LNCaP clone FGC (cell line): Measurements from ENCODE around the gene PHF20.
"Not testable (repeated sequence)": the region's sequence is repeated elsewhere in the genome, so short reads cannot be mapped to it uniquely, and the experiment has no call there.

Experiments used
- DNase-seq: peaks from one replicate; pipeline ENCODE4 v3.0.0-alpha.2; 2011; ENCODE audit warnings: low read depth
- H3K4me3 ChIP-seq: 2 replicates; pipeline ENCODE4 v1.5.1; 2011; ENCODE audit warnings: mild to moderate bottlenecking, low read depth, low read length, control low read depth
- TF ChIP-seq, protein P1 (sequence below): IDR thresholded peaks from 2 replicates; pipeline ENCODE4 v1.5.1; 2012; ENCODE audit warnings: mild to moderate bottlenecking; ENCODE audit not compliant: control insufficient read depth, insufficient read depth; ENCODE audit errors: extremely low read depth

Gene PHF20

GRCh38 chr20:35840421-35840820, 68.6 kb downstream of the PHF20 start:
- DNase-seq: no peak
- TF ChIP-seq, protein P1, sequence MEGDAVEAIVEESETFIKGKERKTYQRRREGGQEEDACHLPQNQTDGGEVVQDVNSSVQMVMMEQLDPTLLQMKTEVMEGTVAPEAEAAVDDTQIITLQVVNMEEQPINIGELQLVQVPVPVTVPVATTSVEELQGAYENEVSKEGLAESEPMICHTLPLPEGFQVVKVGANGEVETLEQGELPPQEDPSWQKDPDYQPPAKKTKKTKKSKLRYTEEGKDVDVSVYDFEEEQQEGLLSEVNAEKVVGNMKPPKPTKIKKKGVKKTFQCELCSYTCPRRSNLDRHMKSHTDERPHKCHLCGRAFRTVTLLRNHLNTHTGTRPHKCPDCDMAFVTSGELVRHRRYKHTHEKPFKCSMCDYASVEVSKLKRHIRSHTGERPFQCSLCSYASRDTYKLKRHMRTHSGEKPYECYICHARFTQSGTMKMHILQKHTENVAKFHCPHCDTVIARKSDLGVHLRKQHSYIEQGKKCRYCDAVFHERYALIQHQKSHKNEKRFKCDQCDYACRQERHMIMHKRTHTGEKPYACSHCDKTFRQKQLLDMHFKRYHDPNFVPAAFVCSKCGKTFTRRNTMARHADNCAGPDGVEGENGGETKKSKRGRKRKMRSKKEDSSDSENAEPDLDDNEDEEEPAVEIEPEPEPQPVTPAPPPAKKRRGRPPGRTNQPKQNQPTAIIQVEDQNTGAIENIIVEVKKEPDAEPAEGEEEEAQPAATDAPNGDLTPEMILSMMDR: no peak
- H3K4me3 ChIP-seq: no peak overlapping the region

- no peak overlapping the region for H3K4me3 ChIP-seq
- DNase-seq: no peak
- TF ChIP-seq, protein P1: no peak
These were observed 70.5 kb downstream of the PHF20 start for GRCh38 chr20:35842361-35842760.

- not testable (repeated sequence) for DNase-seq, H3K4me3 ChIP-seq
These were observed 72.1 kb downstream of the PHF20 start for GRCh38 chr20:35843894-35844293.

DNA sequence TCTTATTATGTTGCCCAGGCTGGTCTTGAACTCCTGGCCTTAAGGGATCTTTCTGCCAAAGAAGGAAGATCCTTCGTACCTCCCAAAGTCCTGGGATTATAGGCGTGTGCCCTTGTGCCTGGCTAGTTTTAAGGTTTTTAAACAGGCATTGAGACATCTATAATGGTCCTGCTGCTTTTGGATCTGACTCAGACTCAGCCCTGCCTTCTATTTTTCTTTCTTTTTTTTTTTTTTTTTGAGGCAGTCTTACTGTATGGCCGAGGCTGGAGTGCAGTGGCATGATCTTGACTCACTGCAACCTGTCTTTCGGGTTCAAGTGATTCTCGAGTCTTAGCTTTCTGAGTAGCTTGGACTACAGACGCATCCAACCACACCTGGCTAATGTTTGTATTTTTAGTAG, 73.7 kb downstream of the PHF20 start:
- no peak for DNase-seq
- no peak overlapping the region for H3K4me3 ChIP-seq
- TF ChIP-seq, protein P1: no peak

DNA sequence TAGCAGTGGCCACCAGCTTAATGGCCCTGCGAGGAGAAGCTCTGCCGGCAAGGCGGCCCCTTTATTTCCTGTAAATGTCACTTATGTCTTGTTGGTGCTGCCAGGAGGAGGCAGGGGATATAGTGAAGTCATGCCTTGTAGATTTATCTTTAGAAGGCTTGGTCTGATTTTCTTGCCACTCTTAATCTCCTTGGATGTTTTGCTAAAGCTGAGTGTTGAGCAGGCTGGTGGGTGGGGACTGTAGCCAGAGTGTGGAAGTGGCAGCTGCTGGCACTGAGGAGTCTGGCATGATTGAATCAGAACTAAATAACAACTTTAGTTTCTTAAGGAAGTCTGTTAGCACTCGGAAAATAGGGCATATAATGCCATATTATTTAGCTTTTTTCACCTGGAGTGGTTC, 77.9 kb downstream of the PHF20 start:
- TF ChIP-seq, protein P1: no peak
- DNase-seq: no peak
- no peak overlapping the region for H3K4me3 ChIP-seq

- not testable (repeated sequence) for H3K4me3 ChIP-seq, DNase-seq
These were observed 79.8 kb downstream of the PHF20 start for GRCh38 chr20:35851659-35852058.

GRCh38 chr20:35854713-35855348, 83.0 kb downstream of the PHF20 start:
- no peak overlapping the region for H3K4me3 ChIP-seq
- DNase-seq: no peak

GRCh38 chr20:35855641-35856040, 83.8 kb downstream of the PHF20 start:
- DNase-seq, H3K4me3 ChIP-seq: not testable (repeated sequence)

More at GRCh38 chr20:35854713-35855348, 83.0 kb downstream of the PHF20 start:
- TF ChIP-seq, protein P1: no peak
